ENCODE results near the gene C1orf210.

The C1orf210 gene

GRCh38 chr1:43293176-43293575 lies 7.8 kb upstream of the C1orf210 start:
- no peak for DNase-seq

DNA sequence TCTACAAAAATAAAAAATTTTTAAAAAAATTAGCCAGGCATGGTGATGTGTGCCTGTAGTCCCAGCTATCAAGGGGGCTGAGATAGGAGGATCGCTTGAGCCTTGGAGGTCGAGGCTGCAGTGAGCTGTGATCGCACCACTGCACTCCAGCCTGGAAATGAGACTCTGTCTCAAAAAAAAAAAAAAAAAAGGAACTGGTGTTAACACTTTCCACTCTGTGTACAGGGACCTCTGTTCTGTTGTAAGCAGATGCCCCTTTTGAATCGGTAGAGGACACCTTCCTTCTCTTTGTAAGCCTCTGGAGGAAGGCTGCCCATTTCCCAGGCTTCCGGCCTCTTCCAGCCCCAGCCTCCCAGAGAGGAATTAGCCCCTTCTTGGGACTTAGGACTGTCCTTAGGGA lies 7.3 kb upstream of the C1orf210 start:
- DNase-seq: no peak

DNA sequence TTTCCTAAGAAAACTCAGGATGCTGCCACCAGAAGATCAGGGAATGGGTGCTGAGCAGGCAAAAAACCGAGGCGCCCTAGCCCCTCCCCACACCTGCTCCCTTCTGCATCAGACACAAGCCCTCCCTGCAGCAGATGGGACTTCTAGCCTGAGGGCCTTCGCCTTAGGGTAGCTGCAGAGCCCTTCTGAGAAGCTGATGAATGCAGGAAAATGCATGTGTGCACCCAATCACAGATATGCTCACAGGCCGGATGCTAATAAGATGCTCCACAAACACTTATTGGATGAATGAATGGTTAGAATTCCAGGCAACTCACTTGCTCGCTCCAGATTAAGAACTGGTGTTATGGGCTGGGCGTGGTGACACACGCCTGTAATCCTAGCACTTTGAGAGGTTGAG lies 6.8 kb upstream of the C1orf210 start:
- no peak for DNase-seq

GRCh38 chr1:43288785-43289706 lies 3.7 kb upstream of the C1orf210 start:
- DNase-seq: no peak

GRCh38 chr1:43288058-43288784 lies 2.8 kb upstream of the C1orf210 start:
- no peak for DNase-seq

- DNase-seq: no peak
Measured at GRCh38 chr1:43286533-43286932, 1.2 kb upstream of the C1orf210 start.

GRCh38 chr1:43286115-43286514 lies 734 bp upstream of the C1orf210 start:
- no peak for DNase-seq

GRCh38 chr1:43284546-43285110 lies 753 bp downstream of the C1orf210 start:
- DNase-seq: no peak

- no peak for DNase-seq
Measured at GRCh38 chr1:43284065-43284464, 1.3 kb downstream of the C1orf210 start.

DNA sequence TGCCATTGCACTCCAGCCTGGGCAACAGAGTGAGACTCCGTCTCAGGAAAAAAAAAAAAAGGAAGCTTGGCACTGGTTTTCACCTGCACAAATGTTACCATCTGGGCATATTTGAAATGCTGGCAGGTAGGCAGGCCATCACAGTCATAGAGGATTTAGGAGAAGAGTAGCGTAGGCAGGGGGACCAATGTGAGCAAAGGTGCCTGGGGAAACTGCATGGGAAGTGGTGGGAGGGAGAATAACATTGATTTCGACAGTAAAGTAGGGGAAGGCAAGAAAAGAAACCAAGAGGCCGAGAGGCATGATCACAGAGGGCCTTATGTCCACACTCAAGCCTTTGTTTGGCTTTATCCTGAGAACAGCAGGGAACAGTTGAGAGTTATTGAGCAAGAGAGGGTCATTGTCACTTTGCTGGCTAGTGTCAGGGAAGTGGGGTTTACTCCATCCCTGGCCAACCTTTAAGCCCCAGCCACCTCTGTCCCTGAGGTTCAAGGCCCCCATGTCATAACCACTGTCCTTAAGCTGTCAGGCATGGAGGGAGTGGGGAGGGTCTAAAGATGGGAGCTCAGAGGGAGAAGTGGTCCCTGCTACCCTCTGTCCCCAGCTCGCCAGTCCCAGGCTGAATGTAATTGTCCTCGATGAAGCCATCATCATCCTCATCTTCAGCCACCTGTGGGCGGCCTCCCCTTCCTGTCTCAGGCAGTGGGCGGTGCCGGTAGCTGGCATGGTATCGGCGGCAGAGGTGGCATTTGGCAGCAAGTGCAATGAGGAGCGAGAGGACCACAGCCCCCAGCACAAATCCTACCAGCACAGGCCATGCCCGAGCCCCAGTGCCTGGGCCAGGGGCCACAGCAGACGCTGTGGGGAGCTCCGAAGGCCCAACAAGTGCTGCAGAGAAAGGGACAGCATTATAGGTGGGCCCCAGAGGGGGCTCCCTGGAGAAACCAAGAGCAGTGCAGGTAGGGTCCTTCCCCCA lies 2.9 kb downstream of the C1orf210 start:
- DNase-seq: no peak

- DNase-seq: no peak
Measured at GRCh38 chr1:43280692-43281091, 4.7 kb downstream of the C1orf210 start.

- no peak for DNase-seq
Measured at GRCh38 chr1:43279666-43280065, 5.7 kb downstream of the C1orf210 start.

- DNase-seq: no peak
Measured at GRCh38 chr1:43279161-43279560, 6.2 kb downstream of the C1orf210 start.

GRCh38 chr1:43277116-43277876 lies 8.1 kb downstream of the C1orf210 start:
- DNase-seq: no peak

GRCh38 chr1:43276673-43277072 lies 8.7 kb downstream of the C1orf210 start:
- DNase-seq: no peak

DNA sequence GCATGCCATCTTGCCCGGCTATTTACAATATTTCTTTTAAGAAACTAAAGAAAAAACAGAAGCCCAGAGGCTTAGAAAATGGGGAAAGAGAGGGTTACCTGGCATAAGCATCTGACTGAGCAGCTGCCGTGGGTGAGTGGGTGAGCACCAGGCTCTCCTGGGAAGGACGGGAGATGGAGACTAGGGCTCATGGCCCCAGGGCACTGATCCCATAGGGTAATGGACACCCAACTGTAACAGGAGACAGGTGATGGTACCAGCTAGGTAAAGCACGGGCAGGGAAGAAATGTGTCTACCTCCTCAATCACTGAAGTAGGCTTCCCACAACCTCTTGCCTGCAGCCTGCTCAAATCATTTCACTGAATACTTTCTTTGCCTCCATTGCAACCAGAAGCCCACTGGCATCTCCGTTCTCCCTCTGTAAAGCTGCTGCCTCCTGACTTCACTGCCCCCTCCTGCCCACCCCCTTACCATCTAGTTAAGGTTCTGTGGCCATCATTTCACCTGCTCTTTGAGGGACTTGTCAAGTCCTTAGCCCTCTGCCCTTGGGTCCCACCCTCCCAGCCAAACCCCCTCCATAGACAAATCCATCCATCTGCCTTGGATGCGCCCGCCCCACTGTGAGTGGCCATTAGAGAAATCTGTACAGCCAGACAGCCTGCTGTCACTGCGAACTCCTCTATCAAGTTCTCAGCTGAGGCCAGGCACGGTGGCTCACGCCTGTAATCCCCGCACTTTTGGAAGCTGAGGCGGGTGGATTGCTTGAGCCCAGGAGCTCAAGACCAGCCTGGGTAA lies 9.4 kb downstream of the C1orf210 start:
- no peak for DNase-seq

- DNase-seq: no peak
Measured at GRCh38 chr1:43274804-43275180, 10.6 kb downstream of the C1orf210 start.

GRCh38 chr1:43274125-43274803 lies 11.1 kb downstream of the C1orf210 start:
- peak; percentile 28 for DNase-seq

GRCh38 chr1:43273708-43274107 lies 11.7 kb downstream of the C1orf210 start:
- no peak for DNase-seq

Data from CD4-positive, alpha-beta T cell treated with Interleukin-17A for 1 hour (primary cell).